GM12865 (cell line): Measurements from ENCODE around the gene SNX20.

Experiments
- DNase-seq: peaks from one replicate; pipeline ENCODE4 v3.0.0; 2010; ENCODE audit warnings: low read depth
- H3K4me3 ChIP-seq: 2 replicates; pipeline ENCODE4 v1.5.1; 2011; ENCODE audit warnings: mild to moderate bottlenecking, low read depth, low read length, control low read depth
- TF ChIP-seq, protein P1 (sequence below): IDR thresholded peaks from 2 replicates; pipeline ENCODE4 v1.5.1; 2011; ENCODE audit warnings: low read length, control low read depth, low read depth, inconsistent platforms; ENCODE audit not compliant: insufficient read depth; ENCODE audit errors: missing control alignments

SNX20 gene

DNA sequence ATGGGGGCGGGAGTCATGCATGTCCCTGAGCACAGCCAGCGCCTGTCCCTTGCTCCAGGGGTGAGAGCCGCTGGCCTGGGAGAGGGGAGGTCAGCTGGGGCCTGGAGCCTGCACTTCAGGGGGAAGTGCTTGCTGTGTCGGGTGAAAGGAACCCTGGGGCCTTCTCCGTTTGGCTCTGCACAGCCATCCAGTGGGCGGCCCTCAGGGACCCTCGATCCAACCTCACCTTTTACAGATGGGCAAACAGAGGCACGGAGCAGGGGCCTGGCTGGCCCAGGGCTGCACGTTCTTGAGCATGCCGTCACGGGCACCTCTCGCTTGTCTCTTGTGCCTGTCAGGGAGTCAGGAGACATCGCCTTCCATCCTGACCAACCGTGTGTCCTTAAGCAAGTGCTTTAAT, 1.8 kb downstream of the SNX20 start:
- TF ChIP-seq, protein P1, sequence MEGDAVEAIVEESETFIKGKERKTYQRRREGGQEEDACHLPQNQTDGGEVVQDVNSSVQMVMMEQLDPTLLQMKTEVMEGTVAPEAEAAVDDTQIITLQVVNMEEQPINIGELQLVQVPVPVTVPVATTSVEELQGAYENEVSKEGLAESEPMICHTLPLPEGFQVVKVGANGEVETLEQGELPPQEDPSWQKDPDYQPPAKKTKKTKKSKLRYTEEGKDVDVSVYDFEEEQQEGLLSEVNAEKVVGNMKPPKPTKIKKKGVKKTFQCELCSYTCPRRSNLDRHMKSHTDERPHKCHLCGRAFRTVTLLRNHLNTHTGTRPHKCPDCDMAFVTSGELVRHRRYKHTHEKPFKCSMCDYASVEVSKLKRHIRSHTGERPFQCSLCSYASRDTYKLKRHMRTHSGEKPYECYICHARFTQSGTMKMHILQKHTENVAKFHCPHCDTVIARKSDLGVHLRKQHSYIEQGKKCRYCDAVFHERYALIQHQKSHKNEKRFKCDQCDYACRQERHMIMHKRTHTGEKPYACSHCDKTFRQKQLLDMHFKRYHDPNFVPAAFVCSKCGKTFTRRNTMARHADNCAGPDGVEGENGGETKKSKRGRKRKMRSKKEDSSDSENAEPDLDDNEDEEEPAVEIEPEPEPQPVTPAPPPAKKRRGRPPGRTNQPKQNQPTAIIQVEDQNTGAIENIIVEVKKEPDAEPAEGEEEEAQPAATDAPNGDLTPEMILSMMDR: no peak
- H3K4me3 ChIP-seq: no peak overlapping the region
- no peak for DNase-seq

DNA sequence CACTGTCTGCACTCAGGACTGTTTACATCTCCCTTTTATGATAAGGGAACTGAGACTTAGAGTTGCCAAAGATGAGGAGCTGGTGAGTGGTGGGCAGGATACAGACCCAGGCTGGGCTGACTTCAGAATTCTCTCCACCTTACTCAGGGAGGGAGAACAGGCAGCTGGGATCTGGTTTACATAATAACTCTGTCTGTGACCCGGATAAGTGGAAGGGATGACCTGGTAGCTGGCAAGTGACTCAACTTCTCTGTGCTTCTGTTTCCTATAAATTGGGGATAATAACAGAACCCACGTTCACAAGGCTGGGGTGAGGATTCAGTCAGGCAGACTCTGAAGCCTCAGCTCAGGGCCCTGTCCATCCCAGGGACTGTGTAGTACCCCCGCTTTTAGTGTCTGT, 2.6 kb downstream of the SNX20 start:
- DNase-seq: no peak
- H3K4me3 ChIP-seq: no peak overlapping the region

DNA sequence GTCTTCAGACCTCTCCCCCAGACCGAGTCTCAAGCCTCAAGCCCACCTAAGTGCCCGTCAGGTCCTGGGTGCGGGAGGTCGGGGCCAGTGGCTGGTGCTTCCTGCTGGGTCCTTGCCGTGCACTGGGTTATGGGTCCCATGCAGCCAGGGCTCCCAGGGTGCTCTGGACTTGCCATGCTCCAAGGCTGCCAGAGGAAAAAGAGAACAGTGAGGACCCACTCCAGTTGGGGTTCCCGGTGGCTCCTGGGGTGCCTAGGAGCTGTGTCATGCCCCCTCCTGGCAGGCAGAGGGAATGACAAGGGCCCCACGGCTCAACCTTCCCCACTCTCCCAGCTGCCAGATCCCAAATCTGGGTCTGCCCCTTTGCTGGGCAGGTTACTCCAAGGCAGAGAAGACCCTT, 3.8 kb downstream of the SNX20 start:
- H3K4me3 ChIP-seq: no peak overlapping the region
- TF ChIP-seq, protein P1: peak; percentile 65
- no peak for DNase-seq

More for the DNA sequence above, 2.6 kb downstream of the SNX20 start:
- TF ChIP-seq, protein P1: no peak

DNA sequence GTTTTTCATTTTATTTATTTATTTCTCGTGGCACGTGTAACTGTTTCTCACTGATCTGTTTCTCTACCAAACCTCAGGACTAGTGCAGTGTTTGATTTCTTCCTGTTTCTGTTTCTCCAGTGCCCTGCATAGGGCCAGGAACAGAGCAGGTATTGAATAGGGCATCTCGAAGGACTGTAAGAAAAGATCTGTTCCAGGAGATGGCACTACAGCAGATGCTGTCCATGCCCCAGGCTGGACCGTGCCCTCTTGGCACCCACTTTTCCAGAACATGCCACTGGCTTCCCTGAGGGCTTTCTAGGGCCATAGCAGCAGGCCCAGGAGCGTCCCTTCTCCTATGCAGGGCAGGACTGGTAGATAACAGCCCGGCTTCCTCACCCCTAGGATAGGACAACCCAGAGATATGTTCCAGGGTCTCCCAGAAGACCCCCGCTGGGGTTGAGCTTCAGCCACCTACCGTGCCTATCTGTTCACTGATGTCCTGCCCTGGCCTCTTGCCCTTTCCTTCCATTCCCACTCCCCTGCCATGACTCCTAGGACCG, 4.4 kb downstream of the SNX20 start:
- DNase-seq: no peak
- TF ChIP-seq, protein P1: no peak
- no peak overlapping the region for H3K4me3 ChIP-seq

DNA sequence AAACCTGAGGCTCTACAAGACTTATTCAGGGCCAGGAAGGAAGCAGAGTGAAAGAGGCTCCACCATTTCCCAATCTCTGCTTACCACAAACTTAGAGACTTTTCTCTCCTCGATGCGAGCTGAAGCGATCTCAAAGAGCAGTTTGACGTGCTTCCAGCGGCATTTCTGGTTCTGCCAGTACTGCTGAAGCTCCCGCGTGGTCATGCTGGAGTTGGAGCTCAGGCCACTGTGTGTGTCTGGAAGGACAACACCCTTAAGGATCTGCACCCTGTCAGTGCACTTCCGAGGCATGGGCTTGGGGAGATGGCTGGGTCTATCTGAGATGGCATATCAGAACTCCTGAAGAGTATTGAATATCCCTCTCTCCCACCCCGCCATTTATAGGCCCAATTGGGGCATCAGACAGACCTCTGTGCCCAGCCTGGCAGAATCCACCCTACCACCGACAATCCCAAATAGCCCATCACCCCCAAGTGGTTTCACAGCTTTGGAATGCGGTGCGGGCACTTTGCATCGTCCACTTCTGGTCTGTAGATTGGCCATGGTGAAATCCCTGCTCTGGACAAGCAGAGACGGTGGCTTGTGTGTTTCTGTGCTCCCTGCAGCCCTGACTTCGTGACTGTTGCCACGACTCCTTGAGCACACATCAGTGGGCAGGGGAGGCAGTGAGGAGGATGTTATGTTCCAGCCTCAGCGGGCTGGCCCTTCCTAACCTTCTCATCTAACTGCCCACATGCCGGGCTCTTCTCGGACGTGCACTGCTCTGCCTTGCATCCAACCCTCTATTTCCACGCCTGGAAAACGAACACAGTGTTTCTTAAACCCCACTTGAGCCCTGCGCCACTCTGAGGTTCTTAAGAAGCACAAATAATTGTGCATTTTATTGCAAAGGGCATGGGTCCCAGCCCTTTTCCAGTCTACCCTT, 5.2 kb downstream of the SNX20 start:
- DNase-seq: no peak
- no peak overlapping the region for H3K4me3 ChIP-seq
- TF ChIP-seq, protein P1: no peak

DNA sequence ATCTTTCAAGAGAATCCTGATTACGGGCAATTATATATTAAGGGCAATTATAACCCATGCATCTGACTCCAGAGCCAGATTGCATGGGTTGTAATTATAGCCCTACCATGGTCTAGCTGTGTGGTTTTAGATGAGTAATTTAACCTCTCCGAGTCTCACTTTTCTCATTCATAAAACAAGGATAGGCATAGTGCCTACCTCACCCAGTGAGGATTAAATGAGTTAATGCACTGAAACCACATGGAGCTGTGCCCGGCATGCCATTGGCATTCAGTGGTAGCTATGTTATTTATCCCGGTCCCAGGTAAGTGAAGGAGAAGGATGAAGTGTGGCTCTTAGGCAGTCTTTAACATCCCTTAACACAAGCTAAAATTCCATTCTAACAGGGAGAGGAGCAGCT, 6.3 kb downstream of the SNX20 start:
- DNase-seq: no peak
- TF ChIP-seq, protein P1: no peak
- H3K4me3 ChIP-seq: no peak overlapping the region
